Measurements from ENCODE around the gene IL23R. TPM values are rescaled to one million over a fixed set of nuclear protein-coding genes. Genes with fewer than 3 reads are reported as not detected.

Gene IL23R
- total RNA-seq, 1 experiment from 2014 or later, result not detected

GRCh38 chr1:67190410-67190809 lies 24.2 kb downstream of the IL23R start:
- H3K56ac ChIP-seq (ENCODE audit: insufficient read length, low read depth, low read length), result no peak overlapping the region

More at GRCh38 chr1:67190410-67190809, 24.2 kb downstream of the IL23R start:
- Histone ChIP-seq H2BK12ac (ENCODE audit: insufficient read length, low read depth, low read length) (no peak overlapping the region), H3K4me1 (ENCODE audit: insufficient read depth, low read length) (no peaks in the 10 kb centered on the region), H4K5ac (ENCODE audit: insufficient read length, low read depth, low read length) (no peak overlapping the region), H3K9me3 (ENCODE audit: control insufficient read depth, low read depth, low read length) (no peaks in the 10 kb centered on the region), H4K20me1 (ENCODE audit: control insufficient read depth, insufficient read depth, insufficient read length) (no peaks in the 10 kb centered on the region), H3K23ac (ENCODE audit: insufficient read length, low read depth, low read length) (no peak overlapping the region), H3K79me1 (ENCODE audit: insufficient read depth, low read depth, low read length, poor library complexity, severe bottlenecking) (no peaks in the 10 kb centered on the region), H4K8ac (replicated peaks; ENCODE audit: insufficient read length, low read depth, low read length) (no peak overlapping the region), H3K23me2 (ENCODE audit: insufficient read length, low read depth, low read length, poor library complexity, severe bottlenecking) (no peaks in the 10 kb centered on the region), H3T11ph (ENCODE audit: low read length) (no peak overlapping the region), H4K91ac (ENCODE audit: insufficient read length, low read depth, low read length) (no peak overlapping the region), H3K18ac (ENCODE audit: insufficient read length, low read depth, low read length) (no peak overlapping the region), H2AFZ (ENCODE audit: low read length) (no peak overlapping the region), H3K9ac (ENCODE audit: extremely low read depth, insufficient read length, low read length) (no peak overlapping the region), H3K4me2 (ENCODE audit: insufficient read depth, insufficient read length, low read length) (no peak overlapping the region), H3K4ac (ENCODE audit: low read depth, low read length) (no peak overlapping the region), H3K27ac (ENCODE audit: insufficient read length, low read depth, low read length) (no peak overlapping the region), H3K79me2 (ENCODE audit: insufficient read depth, low read length) (no peaks in the 10 kb centered on the region), H2BK120ac (ENCODE audit: low read depth, low read length, poor library complexity, severe bottlenecking) (no peak overlapping the region), H2BK5ac (ENCODE audit: insufficient read length, low read length) (no peak overlapping the region), H2BK20ac (ENCODE audit: low read depth, low read length, poor library complexity, severe bottlenecking) (no peak overlapping the region), H2BK15ac (ENCODE audit: low read depth, low read length) (no peak overlapping the region), H3K14ac (ENCODE audit: insufficient read depth, low read length) (no peak overlapping the region), H3K27me3 (ENCODE audit: insufficient read depth, low read length) (no peaks in the 10 kb centered on the region), H2AK5ac (ENCODE audit: insufficient read length, low read length) (no peak overlapping the region)
- H3K9me3 Mint-ChIP-seq, result no peaks in the 10 kb centered on the region
- no peaks in the 10 kb centered on the region for H3K4me1 Mint-ChIP-seq
- no peaks in the 10 kb centered on the region for H3K27me3 Mint-ChIP-seq (ENCODE audit: low read depth)
- no peak for DNase-seq
- no peak overlapping the region for H3K27ac Mint-ChIP-seq
- no peak overlapping the region for H3K4me3 Mint-ChIP-seq
- WGBS (ENCODE audit: extremely low coverage, insufficient read length, low lambda C conversion rate), result no CpG with 5 or more reads among the region's 2 CpGs
- TF ChIP-seq, protein P1, sequence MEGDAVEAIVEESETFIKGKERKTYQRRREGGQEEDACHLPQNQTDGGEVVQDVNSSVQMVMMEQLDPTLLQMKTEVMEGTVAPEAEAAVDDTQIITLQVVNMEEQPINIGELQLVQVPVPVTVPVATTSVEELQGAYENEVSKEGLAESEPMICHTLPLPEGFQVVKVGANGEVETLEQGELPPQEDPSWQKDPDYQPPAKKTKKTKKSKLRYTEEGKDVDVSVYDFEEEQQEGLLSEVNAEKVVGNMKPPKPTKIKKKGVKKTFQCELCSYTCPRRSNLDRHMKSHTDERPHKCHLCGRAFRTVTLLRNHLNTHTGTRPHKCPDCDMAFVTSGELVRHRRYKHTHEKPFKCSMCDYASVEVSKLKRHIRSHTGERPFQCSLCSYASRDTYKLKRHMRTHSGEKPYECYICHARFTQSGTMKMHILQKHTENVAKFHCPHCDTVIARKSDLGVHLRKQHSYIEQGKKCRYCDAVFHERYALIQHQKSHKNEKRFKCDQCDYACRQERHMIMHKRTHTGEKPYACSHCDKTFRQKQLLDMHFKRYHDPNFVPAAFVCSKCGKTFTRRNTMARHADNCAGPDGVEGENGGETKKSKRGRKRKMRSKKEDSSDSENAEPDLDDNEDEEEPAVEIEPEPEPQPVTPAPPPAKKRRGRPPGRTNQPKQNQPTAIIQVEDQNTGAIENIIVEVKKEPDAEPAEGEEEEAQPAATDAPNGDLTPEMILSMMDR (conservative IDR thresholded peaks at IDR 0.05), result no peak
- H3K36me3 Mint-ChIP-seq (ENCODE audit: insufficient read depth in 1 of 3, low read depth in 3 of 3), result no peaks in the 10 kb centered on the region

All from H9 (cell line).